Measurements from ENCODE around the gene CTNNA2. TPM values are rescaled to one million over a fixed set of nuclear protein-coding genes. Genes with fewer than 3 reads are reported as not detected.

The CTNNA2 gene
- total and polyA plus RNA-seq, 12 donors: 0.12 to 5.0 (median 1.4) TPM; not detected in 1

- no peak for TF ChIP-seq CTCF (IDR thresholded peaks at IDR 0.05)
- no peak for TF ChIP-seq POLR2A (IDR thresholded peaks at IDR 0.05)
- DNase-seq: no peak
- no peak overlapping the region for H3K4me3 ChIP-seq
- no peak overlapping the region for H3K27ac ChIP-seq
- H3K9me3 ChIP-seq (replicated peaks in 1 of 3): no peaks in the 10 kb centered on the region
- no peaks in the 10 kb centered on the region for H3K27me3 ChIP-seq
- intact Hi-C loops (cut with DNase I): no loop called here
- no peaks in the 10 kb centered on the region for H3K36me3 ChIP-seq (replicated peaks in 1 of 2)
- 92 to 100% (median 96%) methylated on average over 1 of the region's 1 CpG for WGBS, 4 donors
- no peaks in the 10 kb centered on the region for H3K4me1 ChIP-seq (replicated peaks in 1 of 2)
These were observed 315.0 kb downstream of the CTNNA2 start for GRCh38 chr2:79827881-79828280.

DNA sequence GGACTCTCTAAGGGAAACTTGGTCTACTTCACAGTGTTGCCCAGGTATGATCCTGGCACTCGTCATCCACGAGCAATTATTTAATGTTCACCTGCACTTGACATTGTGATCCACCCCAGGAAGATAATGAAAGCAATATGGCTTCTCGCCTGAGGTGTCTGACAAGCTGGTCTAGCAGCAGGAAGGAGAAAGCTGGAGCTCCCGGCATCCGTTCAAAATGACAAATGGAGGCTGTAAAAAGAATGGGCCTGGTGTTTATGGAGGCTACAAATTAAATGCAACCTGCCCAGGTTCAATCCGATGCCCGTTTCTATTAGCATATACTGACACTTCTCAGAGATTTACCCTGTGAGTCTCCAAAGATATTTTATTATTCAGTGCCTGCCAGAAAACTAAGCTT lies 317.6 kb downstream of the CTNNA2 start:
- H3K36me3 ChIP-seq (replicated peaks in 1 of 2): no peaks in the 10 kb centered on the region
- TF ChIP-seq POLR2A (IDR thresholded peaks at IDR 0.05) (no peak), CTCF (IDR thresholded peaks at IDR 0.05) (no peak)
- intact Hi-C loops (cut with DNase I): no loop called here

DNA sequence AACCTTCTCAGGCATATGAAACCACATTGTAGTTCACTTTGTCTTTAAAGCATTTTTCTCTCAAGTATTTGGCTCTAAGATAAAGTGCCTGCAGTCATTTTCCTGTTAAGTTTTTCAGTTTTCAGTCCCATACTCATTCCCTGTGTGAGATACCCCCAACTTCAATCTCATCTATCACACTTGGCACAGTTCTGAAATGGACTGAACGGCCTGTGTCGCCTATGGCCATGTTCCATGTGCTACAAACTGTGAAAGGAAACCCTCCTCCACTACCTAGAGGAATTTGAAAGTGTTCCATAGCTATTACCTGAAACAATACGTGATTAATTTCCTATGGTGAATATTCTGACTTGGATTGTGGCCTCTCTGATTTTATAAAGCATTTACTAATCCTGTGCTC lies 319.1 kb downstream of the CTNNA2 start:
- no peaks in the 10 kb centered on the region for H3K9me3 ChIP-seq (replicated peaks in 1 of 3)
- no peak for DNase-seq
- no peak overlapping the region for H3K4me3 ChIP-seq
- TF ChIP-seq POLR2A (IDR thresholded peaks at IDR 0.05): no peak
- no peak for TF ChIP-seq CTCF (IDR thresholded peaks at IDR 0.05)
- intact Hi-C loops (cut with DNase I): no loop called here
- no peaks in the 10 kb centered on the region for H3K27me3 ChIP-seq
- H3K36me3 ChIP-seq (replicated peaks in 1 of 2): no peaks in the 10 kb centered on the region
- WGBS, 4 donors: 36 to 64% (median 49%) methylated on average over 3 of the region's 3 CpGs
- no peak overlapping the region for H3K27ac ChIP-seq
- no peaks in the 10 kb centered on the region for H3K4me1 ChIP-seq (replicated peaks in 1 of 2)

More for the DNA sequence above, 317.6 kb downstream of the CTNNA2 start:
- Histone ChIP-seq H3K9me3 (replicated peaks in 1 of 3) (no peaks in the 10 kb centered on the region), H3K4me1 (replicated peaks in 1 of 2) (no peaks in the 10 kb centered on the region), H3K27ac (no peak overlapping the region), H3K4me3 (no peak overlapping the region), H3K27me3 (no peaks in the 10 kb centered on the region)
- no peak for DNase-seq
- WGBS, 4 donors: 52 to 69% (median 63%) methylated on average over 7 of the region's 7 CpGs

DNA sequence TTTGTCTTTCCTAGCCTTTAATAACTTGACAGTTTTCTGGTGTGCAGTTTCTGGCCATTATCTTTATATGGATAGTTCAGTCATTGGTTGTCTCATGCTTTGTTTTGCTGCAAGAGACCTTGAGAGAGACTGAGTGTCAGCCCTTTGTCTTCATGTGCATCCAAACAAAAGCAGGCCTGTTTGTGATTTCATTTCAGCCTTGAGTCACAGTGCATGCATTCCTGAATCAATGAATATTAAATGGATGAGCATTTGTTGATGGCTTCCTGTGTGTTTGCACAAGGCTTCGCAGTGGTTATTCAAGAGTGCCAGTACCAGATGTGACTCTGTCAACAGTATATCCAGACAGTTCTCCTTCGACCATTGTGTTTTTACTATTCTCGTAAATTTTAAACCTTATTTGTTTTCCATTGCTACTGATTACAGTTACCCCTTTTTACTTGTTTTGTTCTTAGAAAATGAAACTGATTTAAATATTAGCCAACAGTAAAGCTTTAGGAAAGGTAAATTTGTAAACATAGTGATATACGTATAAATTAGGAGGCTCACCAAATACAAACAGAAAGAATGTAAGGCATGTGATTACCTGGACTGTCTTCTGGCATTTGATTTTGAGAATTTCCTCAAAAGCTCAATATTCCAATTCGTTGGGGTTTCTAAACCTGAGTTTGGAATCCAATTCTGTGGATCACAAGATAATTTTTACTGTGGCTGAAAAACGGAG lies 319.8 kb downstream of the CTNNA2 start:
- TF ChIP-seq CTCF (IDR thresholded peaks at IDR 0.05) (no peak), POLR2A (IDR thresholded peaks at IDR 0.05) (no peak)
- H3K27ac ChIP-seq: no peak overlapping the region
- no peaks in the 10 kb centered on the region for H3K36me3 ChIP-seq (replicated peaks in 1 of 2)
- H3K4me3 ChIP-seq: no peak overlapping the region
- DNase-seq: no peak
- H3K27me3 ChIP-seq: no peaks in the 10 kb centered on the region
- H3K4me1 ChIP-seq (replicated peaks in 1 of 2): no peaks in the 10 kb centered on the region
- intact Hi-C loops (cut with DNase I): no loop called here
- WGBS, 4 donors: 51 to 59% (median 56%) methylated on average over 6 of the region's 6 CpGs
- H3K9me3 ChIP-seq (replicated peaks in 1 of 3): no peaks in the 10 kb centered on the region
